Fibroblast of lung (primary cell): ENCODE results near the gene TEX29.

ENCODE experiments used
- EZH2 ChIP-seq: IDR thresholded peaks from 2 replicates; pipeline ENCODE4 v1.5.1; 2012; ENCODE audit warnings: low read length, control low read depth, mild to moderate bottlenecking; ENCODE audit errors: missing control alignments
- TF ChIP-seq, protein P1 (sequence below), 2 donors: IDR thresholded peaks in 1 of 2; conservative IDR thresholded peaks in 1 of 2; 1 replicate in 1 of 2; 2 replicates in 1 of 2; pipeline ENCODE4 v1.5.1; 2011 to 2012; ENCODE audit warnings: low read length in 2 of 2, control low read depth in 1 of 2, inconsistent platforms in 1 of 2, low read depth in 1 of 2, mild to moderate bottlenecking in 1 of 2

DNA sequence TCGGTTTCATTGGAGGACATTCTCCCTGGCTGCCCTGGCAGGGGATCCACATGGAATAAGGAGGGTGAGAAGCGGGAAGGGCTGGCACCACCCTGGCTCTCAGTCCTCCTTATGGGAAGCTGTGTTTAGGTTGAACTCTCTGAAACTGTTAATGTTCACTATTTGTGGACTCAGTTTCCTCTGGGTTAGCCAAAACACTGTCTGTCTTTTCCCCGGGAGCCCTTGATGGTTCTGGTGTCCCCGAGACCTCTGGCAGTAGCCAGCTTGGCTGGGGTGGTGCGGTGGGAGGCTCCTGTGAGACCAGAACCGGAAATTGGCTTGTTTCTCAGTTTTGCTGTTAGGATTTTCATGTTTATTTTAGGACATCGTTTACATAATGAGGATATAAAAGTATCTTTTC lies 48.3 kb upstream of the TEX29 start:
- TF ChIP-seq, protein P1, sequence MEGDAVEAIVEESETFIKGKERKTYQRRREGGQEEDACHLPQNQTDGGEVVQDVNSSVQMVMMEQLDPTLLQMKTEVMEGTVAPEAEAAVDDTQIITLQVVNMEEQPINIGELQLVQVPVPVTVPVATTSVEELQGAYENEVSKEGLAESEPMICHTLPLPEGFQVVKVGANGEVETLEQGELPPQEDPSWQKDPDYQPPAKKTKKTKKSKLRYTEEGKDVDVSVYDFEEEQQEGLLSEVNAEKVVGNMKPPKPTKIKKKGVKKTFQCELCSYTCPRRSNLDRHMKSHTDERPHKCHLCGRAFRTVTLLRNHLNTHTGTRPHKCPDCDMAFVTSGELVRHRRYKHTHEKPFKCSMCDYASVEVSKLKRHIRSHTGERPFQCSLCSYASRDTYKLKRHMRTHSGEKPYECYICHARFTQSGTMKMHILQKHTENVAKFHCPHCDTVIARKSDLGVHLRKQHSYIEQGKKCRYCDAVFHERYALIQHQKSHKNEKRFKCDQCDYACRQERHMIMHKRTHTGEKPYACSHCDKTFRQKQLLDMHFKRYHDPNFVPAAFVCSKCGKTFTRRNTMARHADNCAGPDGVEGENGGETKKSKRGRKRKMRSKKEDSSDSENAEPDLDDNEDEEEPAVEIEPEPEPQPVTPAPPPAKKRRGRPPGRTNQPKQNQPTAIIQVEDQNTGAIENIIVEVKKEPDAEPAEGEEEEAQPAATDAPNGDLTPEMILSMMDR (conservative IDR thresholded peaks at IDR 0.05 in 1 of 2, IDR thresholded peaks at IDR 0.05 in 1 of 2; ENCODE audit: low read depth in 1 of 2, low read length in 2 of 2): no peak
- TF ChIP-seq EZH2: no peak
